ENCODE measurements around the gene AKNA.

- TF ChIP-seq EZH2 (IDR thresholded peaks at IDR 0.05; ENCODE audit: borderline replicate concordance, insufficient read depth, low read length, poor library complexity, severe bottlenecking) (no peak), CTCF (IDR thresholded peaks at IDR 0.05; ENCODE audit: poor library complexity, severe bottlenecking) (no peak), REST (IDR thresholded peaks at IDR 0.05; ENCODE audit: borderline replicate concordance) (no peak), POLR2AphosphoS5 (IDR thresholded peaks at IDR 0.05) (no peak), EP300 (conservative IDR thresholded peaks at IDR 0.05; ENCODE audit: poor library complexity, severe bottlenecking) (no peak), TAF1 (IDR thresholded peaks at IDR 0.05; ENCODE audit: low read depth) (no peak), SMC3 (conservative IDR thresholded peaks at IDR 0.05; ENCODE audit: poor library complexity) (no peak), MXI1 (conservative IDR thresholded peaks at IDR 0.05; ENCODE audit: poor library complexity, severe bottlenecking) (no peak), RAD21 (conservative IDR thresholded peaks at IDR 0.05) (no peak)
Observed at GRCh38 chr9:114419796-114420195, 32.0 kb upstream of the AKNA start.
